Fibroblast of skin of abdomen (primary cell): ENCODE measurements around the gene SLC16A4. TPM values are rescaled to one million over a fixed set of nuclear protein-coding genes. Genes with fewer than 3 reads are reported as not detected.
"Not testable (repeated sequence)": the region's sequence is repeated elsewhere in the genome, so short reads cannot be mapped to it uniquely, and the experiment has no call there.

Experiments used
- DNase-seq: peaks from one replicate; pipeline ENCODE4 v3.0.0-alpha.2; 2013
- polyA plus RNA-seq, 2 experiments: library from polyadenylated mRNA; unstranded; fragments of 120-200 nt; gene quantifications; one replicate each; pipeline ENCODE4 v1.2.1, GENCODE V29; 2013; ENCODE audit not compliant: insufficient read length in 2 of 2

The SLC16A4 gene
- 8.8 TPM for polyA plus RNA-seq (2013, experiment 1 of 2; ENCODE audit: insufficient read length)
- 8.8 TPM for polyA plus RNA-seq (2013, experiment 2 of 2; ENCODE audit: insufficient read length)

- DNase-seq, result peak; percentile 68
These were observed at the start of gene SLC16A4 for GRCh38 chr1:110390692-110391245. Gene SLC16A4, minus strand, starts transcription at chr1:110391026. Its CDS starts 1,703 bp downstream, at chr1:110389323.

GRCh38 chr1:110439873-110440272 lies 49.0 kb upstream of the SLC16A4 start:
- not testable (repeated sequence) for DNase-seq

- no peak for DNase-seq
These were observed 48.1 kb upstream of the SLC16A4 start for GRCh38 chr1:110438893-110439292.

GRCh38 chr1:110437645-110438299 lies 46.9 kb upstream of the SLC16A4 start:
- DNase-seq, result not testable (repeated sequence)

GRCh38 chr1:110436635-110437034 lies 45.8 kb upstream of the SLC16A4 start:
- DNase-seq, result no peak

GRCh38 chr1:110434946-110435345 lies 44.1 kb upstream of the SLC16A4 start:
- DNase-seq, result no peak

- DNase-seq, result no peak
These were observed 43.0 kb upstream of the SLC16A4 start for GRCh38 chr1:110433803-110434202.

GRCh38 chr1:110433213-110433612 lies 42.4 kb upstream of the SLC16A4 start:
- no peak for DNase-seq

- no peak for DNase-seq
These were observed 40.1 kb upstream of the SLC16A4 start for GRCh38 chr1:110430901-110431300.

- no peak for DNase-seq
These were observed 39.5 kb upstream of the SLC16A4 start for GRCh38 chr1:110430366-110430765.

- DNase-seq, result no peak
These were observed 38.1 kb upstream of the SLC16A4 start for GRCh38 chr1:110428946-110429345.

- DNase-seq, result no peak
These were observed 36.0 kb upstream of the SLC16A4 start for GRCh38 chr1:110426854-110427253.

- no peak for DNase-seq
These were observed 34.9 kb upstream of the SLC16A4 start for GRCh38 chr1:110425612-110426152.

- DNase-seq, result no peak
These were observed 34.1 kb upstream of the SLC16A4 start for GRCh38 chr1:110424699-110425611.

GRCh38 chr1:110420874-110421793 lies 30.3 kb upstream of the SLC16A4 start:
- no peak for DNase-seq

GRCh38 chr1:110420023-110420662 lies 29.3 kb upstream of the SLC16A4 start:
- no peak for DNase-seq

GRCh38 chr1:110418729-110419128 lies 27.9 kb upstream of the SLC16A4 start:
- no peak for DNase-seq

GRCh38 chr1:110413045-110413444 lies 22.2 kb upstream of the SLC16A4 start:
- not testable (repeated sequence) for DNase-seq

GRCh38 chr1:110412576-110412975 lies 21.8 kb upstream of the SLC16A4 start:
- peak; percentile 53 for DNase-seq

- DNase-seq, result no peak
These were observed 20.4 kb upstream of the SLC16A4 start for GRCh38 chr1:110411173-110411735.

GRCh38 chr1:110409316-110409715 lies 18.5 kb upstream of the SLC16A4 start:
- DNase-seq, result no peak
